HepG2 (cell line): ENCODE measurements around the gene DDAH2. TPM values are rescaled to one million over a fixed set of nuclear protein-coding genes. Genes with fewer than 3 reads are reported as not detected.
A peak's percentile ranks its signal among the peaks of the same experiment; 100 is the strongest.

Source experiments
- HNRNPK ChIP-seq: fragments of 200-400 bp; formaldehyde crosslinking; IDR thresholded peaks from 2 replicates; pipeline ENCODE4 v1.6.1; 2018; ENCODE audit warnings: low read length, low read depth, moderate library complexity, mild to moderate bottlenecking; ENCODE audit not compliant: poor library complexity, severe bottlenecking
- HNRNPUL1 ChIP-seq: fragments of 200-400 bp; formaldehyde crosslinking; IDR thresholded peaks from 2 replicates; pipeline ENCODE4 v1.6.1; 2017; ENCODE audit warnings: low read depth, mild to moderate bottlenecking, low read length, moderate library complexity
- KAT2B ChIP-seq: fragments of 150-350 bp; IDR thresholded peaks from 2 replicates; pipeline ENCODE4 v1.6.1; 2014; ENCODE audit warnings: low read depth, low read length, borderline replicate concordance
- KMT2A ChIP-seq: sonication (generic); formaldehyde crosslinking; IDR thresholded peaks from 2 replicates; pipeline ENCODE4 v1.4.0; 2020; ENCODE audit warnings: missing genetic modification reagents
- MIXL1 ChIP-seq: IDR thresholded peaks from 2 replicates; pipeline ENCODE4 v1.6.1; 2016
- PHF21A ChIP-seq: sonication (generic); formaldehyde crosslinking; IDR thresholded peaks from 2 replicates; pipeline ENCODE4 v1.5.0; 2020; ENCODE audit warnings: mild to moderate bottlenecking, missing genetic modification reagents
- RORA ChIP-seq: sonication (generic); formaldehyde crosslinking; IDR thresholded peaks from 2 replicates; pipeline ENCODE4 v1.5.0; 2020; ENCODE audit warnings: mild to moderate bottlenecking, missing genetic modification reagents, moderate library complexity
- SETDB1 ChIP-seq: sonication (generic); formaldehyde crosslinking; IDR thresholded peaks from 2 replicates; pipeline ENCODE4 v1.5.1; 2020; ENCODE audit warnings: missing genetic modification reagents, mild to moderate bottlenecking, borderline replicate concordance
- TAF15 ChIP-seq: fragments of 200-400 bp; formaldehyde crosslinking; IDR thresholded peaks from one replicate; pipeline ENCODE4 v1.6.1; 2018; ENCODE audit warnings: mild to moderate bottlenecking, low read depth, low read length; ENCODE audit not compliant: poor library complexity, severe bottlenecking
- ZNF20 ChIP-seq: sonication (generic); formaldehyde crosslinking; IDR thresholded peaks from 2 replicates; pipeline ENCODE4 v1.4.0; 2020; ENCODE audit warnings: mild to moderate bottlenecking, moderate library complexity, missing genetic modification reagents
- ZNF274 ChIP-seq: sonication (generic); formaldehyde crosslinking; IDR thresholded peaks from 2 replicates; pipeline ENCODE4 v1.5.1; 2020; ENCODE audit warnings: mild to moderate bottlenecking, missing genetic modification reagents
- ZNF460 ChIP-seq: sonication (generic); formaldehyde crosslinking; IDR thresholded peaks from 2 replicates; pipeline ENCODE4 v1.5.1; 2020; ENCODE audit warnings: missing genetic modification reagents, mild to moderate bottlenecking, borderline replicate concordance
- ZNF564 ChIP-seq: sonication (generic); formaldehyde crosslinking; IDR thresholded peaks from 2 replicates; pipeline ENCODE4 v1.8.1; 2023; ENCODE audit warnings: mild to moderate bottlenecking, missing genetic modification reagents
- ZNF772 ChIP-seq: sonication (generic); formaldehyde crosslinking; IDR thresholded peaks from 2 replicates; pipeline ENCODE4 v1.5.0; 2020; ENCODE audit warnings: mild to moderate bottlenecking, missing genetic modification reagents
- ZSCAN31 ChIP-seq: sonication (generic); formaldehyde crosslinking; IDR thresholded peaks from 2 replicates; pipeline ENCODE4 v1.5.0; 2020; ENCODE audit warnings: low read depth, mild to moderate bottlenecking, missing genetic modification reagents
- polyA plus RNA-seq, 8 experiments: library from polyadenylated mRNA; depleted of rRNA in 3 of 8; stranded (reverse) in 7 of 8; unstranded in 1 of 8; fragments of >200 nt; fragmentation: Illumina TruSeq in 4 of 8; extraction: Trizol in 4 of 8; gene quantifications; 2 replicates each; pipeline versions ENCODE4 v1.2.1 to v1.2.3, GENCODE V29; 2011 to 2016; ENCODE audit warnings: low read depth in 4 of 8, missing spikeins in 1 of 8, mixed read lengths in 1 of 8; ENCODE audit not compliant: insufficient read depth in 1 of 8
- total RNA-seq, 5 experiments: library from RNA; depleted of rRNA; stranded (reverse); fragments of >200 nt; fragmentation: Illumina TruSeq; extraction: Trizol; gene quantifications; 2 replicates each; pipeline ENCODE4 v1.2.3, GENCODE V29; 2016; ENCODE audit warnings: low read depth in 1 of 5
- TF ChIP-seq, protein P1 (sequence below): sonication (generic); formaldehyde crosslinking; conservative IDR thresholded peaks from 2 replicates; pipeline ENCODE4 v1.4.0; 2020; ENCODE audit warnings: missing genetic modification reagents
- TF ChIP-seq, protein P2 (sequence below): sonication (generic); formaldehyde crosslinking; IDR thresholded peaks from 2 replicates; pipeline ENCODE4 v1.8.0; 2022; ENCODE audit warnings: mild to moderate bottlenecking, missing genetic modification reagents; ENCODE audit not compliant: insufficient replicate concordance
- TF ChIP-seq, protein P3 (sequence below): sonication (generic); formaldehyde crosslinking; IDR thresholded peaks from 2 replicates; pipeline ENCODE4 v1.5.0; 2020; ENCODE audit warnings: missing genetic modification reagents, mild to moderate bottlenecking, borderline replicate concordance
- TF ChIP-seq, protein P4 (sequence below): sonication (generic); formaldehyde crosslinking; IDR thresholded peaks from 2 replicates; pipeline ENCODE4 v1.4.0; 2020; ENCODE audit warnings: missing genetic modification reagents, borderline replicate concordance

The DDAH2 gene
- total and polyA plus RNA-seq, 2 of the 13 experiments (the other 11 are each of a cell fraction or from before 2014, with no cell fraction given) = 16.4 to 21.1 TPM

DNA sequence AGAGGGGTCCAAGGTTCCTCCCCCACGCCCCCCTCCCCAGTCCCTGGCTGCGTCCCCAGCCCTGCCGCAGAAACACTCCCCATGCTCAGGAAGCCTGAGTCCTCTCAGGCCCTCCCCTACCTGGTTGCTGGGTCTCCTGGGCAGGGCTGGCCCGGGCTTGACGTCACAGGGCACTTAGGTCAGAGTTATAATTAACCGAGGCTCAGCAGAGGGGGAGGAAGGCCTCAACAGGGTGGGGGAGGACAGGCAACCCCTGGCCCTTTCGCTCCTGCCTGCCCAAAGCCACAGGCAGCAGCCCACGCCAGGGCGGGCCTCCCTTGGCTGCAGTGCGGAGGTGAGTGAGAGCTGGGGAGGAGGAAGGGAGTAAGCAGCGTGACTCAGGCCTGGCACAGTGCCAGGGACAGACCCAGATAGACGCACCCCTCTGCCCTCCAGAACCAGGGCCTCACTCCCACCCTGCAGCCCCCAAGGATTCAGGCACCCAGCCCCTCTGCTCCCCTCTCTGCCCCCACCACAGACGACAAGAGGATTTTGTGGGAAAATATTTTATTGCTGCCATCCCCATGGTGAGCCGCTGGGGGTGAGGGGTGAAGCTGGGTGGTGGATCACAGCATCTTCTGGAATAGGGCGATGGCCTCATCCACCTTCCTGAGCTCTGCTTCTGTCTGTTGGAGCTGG is 48.0 kb upstream of the DDAH2 start, which contains the start of gene VWA7 (continued):
- TF ChIP-seq, protein P1, sequence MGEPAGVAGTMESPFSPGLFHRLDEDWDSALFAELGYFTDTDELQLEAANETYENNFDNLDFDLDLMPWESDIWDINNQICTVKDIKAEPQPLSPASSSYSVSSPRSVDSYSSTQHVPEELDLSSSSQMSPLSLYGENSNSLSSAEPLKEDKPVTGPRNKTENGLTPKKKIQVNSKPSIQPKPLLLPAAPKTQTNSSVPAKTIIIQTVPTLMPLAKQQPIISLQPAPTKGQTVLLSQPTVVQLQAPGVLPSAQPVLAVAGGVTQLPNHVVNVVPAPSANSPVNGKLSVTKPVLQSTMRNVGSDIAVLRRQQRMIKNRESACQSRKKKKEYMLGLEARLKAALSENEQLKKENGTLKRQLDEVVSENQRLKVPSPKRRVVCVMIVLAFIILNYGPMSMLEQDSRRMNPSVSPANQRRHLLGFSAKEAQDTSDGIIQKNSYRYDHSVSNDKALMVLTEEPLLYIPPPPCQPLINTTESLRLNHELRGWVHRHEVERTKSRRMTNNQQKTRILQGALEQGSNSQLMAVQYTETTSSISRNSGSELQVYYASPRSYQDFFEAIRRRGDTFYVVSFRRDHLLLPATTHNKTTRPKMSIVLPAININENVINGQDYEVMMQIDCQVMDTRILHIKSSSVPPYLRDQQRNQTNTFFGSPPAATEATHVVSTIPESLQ (CRISPR knock-in tag) = no peak
- TF ChIP-seq TAF15 (peak; percentile 59), ZNF460 (CRISPR knock-in tag) (peak; percentile 56; the same call in 1 of the 2 replicates), MIXL1 (CRISPR knock-in tag) (peak; percentile 94), PHF21A (CRISPR knock-in tag) (peak; percentile 93), ZSCAN31 (CRISPR knock-in tag) (peak; percentile 87), KMT2A (CRISPR knock-in tag) (0 out of 2 replicates have a peak, but pooled peaks have one; percentile 34), KAT2B (no peak), ZNF772 (peak; percentile 83), HNRNPUL1 (no peak), SETDB1 (CRISPR knock-in tag) (no peak), HNRNPK (no peak), ZNF20 (CRISPR knock-in tag) (no peak), ZNF274 (0 out of 2 replicates have a peak, but pooled peaks have one; percentile 73), RORA (no peak), ZNF564 (CRISPR knock-in tag) (0 out of 2 replicates have a peak, but pooled peaks have one; percentile 22)
- TF ChIP-seq, protein P2, sequence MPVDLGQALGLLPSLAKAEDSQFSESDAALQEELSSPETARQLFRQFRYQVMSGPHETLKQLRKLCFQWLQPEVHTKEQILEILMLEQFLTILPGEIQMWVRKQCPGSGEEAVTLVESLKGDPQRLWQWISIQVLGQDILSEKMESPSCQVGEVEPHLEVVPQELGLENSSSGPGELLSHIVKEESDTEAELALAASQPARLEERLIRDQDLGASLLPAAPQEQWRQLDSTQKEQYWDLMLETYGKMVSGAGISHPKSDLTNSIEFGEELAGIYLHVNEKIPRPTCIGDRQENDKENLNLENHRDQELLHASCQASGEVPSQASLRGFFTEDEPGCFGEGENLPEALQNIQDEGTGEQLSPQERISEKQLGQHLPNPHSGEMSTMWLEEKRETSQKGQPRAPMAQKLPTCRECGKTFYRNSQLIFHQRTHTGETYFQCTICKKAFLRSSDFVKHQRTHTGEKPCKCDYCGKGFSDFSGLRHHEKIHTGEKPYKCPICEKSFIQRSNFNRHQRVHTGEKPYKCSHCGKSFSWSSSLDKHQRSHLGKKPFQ (CRISPR knock-in tag) = no peak
- TF ChIP-seq, protein P3, sequence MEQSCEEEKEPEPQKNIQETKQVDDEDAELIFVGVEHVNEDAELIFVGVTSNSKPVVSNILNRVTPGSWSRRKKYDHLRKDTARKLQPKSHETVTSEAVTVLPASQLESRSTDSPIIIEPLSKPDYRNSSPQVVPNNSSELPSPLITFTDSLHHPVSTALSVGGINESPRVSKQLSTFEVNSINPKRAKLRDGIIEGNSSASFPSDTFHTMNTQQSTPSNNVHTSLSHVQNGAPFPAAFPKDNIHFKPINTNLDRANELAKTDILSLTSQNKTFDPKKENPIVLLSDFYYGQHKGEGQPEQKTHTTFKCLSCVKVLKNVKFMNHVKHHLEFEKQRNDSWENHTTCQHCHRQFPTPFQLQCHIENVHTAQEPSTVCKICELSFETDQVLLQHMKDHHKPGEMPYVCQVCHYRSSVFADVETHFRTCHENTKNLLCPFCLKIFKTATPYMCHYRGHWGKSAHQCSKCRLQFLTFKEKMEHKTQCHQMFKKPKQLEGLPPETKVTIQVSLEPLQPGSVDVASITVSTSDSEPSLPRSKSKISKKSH (CRISPR knock-in tag) = no peak
- TF ChIP-seq, protein P4, sequence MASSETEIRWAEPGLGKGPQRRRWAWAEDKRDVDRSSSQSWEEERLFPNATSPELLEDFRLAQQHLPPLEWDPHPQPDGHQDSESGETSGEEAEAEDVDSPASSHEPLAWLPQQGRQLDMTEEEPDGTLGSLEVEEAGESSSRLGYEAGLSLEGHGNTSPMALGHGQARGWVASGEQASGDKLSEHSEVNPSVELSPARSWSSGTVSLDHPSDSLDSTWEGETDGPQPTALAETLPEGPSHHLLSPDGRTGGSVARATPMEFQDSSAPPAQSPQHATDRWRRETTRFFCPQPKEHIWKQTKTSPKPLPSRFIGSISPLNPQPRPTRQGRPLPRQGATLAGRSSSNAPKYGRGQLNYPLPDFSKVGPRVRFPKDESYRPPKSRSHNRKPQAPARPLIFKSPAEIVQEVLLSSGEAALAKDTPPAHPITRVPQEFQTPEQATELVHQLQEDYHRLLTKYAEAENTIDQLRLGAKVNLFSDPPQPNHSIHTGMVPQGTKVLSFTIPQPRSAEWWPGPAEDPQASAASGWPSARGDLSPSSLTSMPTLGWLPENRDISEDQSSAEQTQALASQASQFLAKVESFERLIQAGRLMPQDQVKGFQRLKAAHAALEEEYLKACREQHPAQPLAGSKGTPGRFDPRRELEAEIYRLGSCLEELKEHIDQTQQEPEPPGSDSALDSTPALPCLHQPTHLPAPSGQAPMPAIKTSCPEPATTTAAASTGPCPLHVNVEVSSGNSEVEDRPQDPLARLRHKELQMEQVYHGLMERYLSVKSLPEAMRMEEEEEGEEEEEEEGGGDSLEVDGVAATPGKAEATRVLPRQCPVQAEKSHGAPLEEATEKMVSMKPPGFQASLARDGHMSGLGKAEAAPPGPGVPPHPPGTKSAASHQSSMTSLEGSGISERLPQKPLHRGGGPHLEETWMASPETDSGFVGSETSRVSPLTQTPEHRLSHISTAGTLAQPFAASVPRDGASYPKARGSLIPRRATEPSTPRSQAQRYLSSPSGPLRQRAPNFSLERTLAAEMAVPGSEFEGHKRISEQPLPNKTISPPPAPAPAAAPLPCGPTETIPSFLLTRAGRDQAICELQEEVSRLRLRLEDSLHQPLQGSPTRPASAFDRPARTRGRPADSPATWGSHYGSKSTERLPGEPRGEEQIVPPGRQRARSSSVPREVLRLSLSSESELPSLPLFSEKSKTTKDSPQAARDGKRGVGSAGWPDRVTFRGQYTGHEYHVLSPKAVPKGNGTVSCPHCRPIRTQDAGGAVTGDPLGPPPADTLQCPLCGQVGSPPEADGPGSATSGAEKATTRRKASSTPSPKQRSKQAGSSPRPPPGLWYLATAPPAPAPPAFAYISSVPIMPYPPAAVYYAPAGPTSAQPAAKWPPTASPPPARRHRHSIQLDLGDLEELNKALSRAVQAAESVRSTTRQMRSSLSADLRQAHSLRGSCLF (CRISPR knock-in tag) = no peak
